ENCODE results near the gene P3R3URF.

Gene P3R3URF

GRCh38 chr1:46221749-46222148 is 45.5 kb upstream of the P3R3URF start:
- Histone ChIP-seq H4K20me1 (ENCODE audit: insufficient read depth, low read length, poor library complexity, severe bottlenecking) (no peaks in the 10 kb centered on the region), H3K9me2 (replicated peaks; ENCODE audit: low read depth, low read length) (no peaks in the 10 kb centered on the region), H3K4me1 (ENCODE audit: insufficient read depth, low read length, poor library complexity, severe bottlenecking) (no peaks in the 10 kb centered on the region), H3K4me3 (ENCODE audit: low read length, poor library complexity, severe bottlenecking) (no peak overlapping the region), H2AFZ (ENCODE audit: low read length) (no peak overlapping the region), H3K9ac (ENCODE audit: low read depth, low read length, poor library complexity, severe bottlenecking) (no peak overlapping the region), H3F3A (ENCODE audit: low read depth) (no peaks in the 10 kb centered on the region), H3K4me2 (ENCODE audit: low read depth, low read length, poor library complexity, severe bottlenecking) (no peak overlapping the region), H3K27me3 (ENCODE audit: insufficient read depth, low read length, poor library complexity, severe bottlenecking) (no peaks in the 10 kb centered on the region), H3K79me2 (ENCODE audit: insufficient read depth, low read length) (no peaks in the 10 kb centered on the region), H3K36me3 (ENCODE audit: insufficient read depth, low read length) (no peaks in the 10 kb centered on the region), H3K9me3 (ENCODE audit: insufficient read depth, low read depth, low read length) (no peaks in the 10 kb centered on the region)
- no peak for TF ChIP-seq EZH2phosphoT487 (IDR thresholded peaks at IDR 0.05; ENCODE audit: borderline replicate concordance)
- TF ChIP-seq CTCF (conservative IDR thresholded peaks at IDR 0.05; ENCODE audit: low read length) = no peak

GRCh38 chr1:46220808-46221207 is 44.5 kb upstream of the P3R3URF start:
- no peak for TF ChIP-seq EZH2phosphoT487 (IDR thresholded peaks at IDR 0.05; ENCODE audit: borderline replicate concordance)
- TF ChIP-seq CTCF (conservative IDR thresholded peaks at IDR 0.05; ENCODE audit: low read length) = no peak
- no peaks in the 10 kb centered on the region for H3K36me3 ChIP-seq (ENCODE audit: insufficient read depth, low read length)
- no peak overlapping the region for H3K4me3 ChIP-seq (ENCODE audit: low read length, poor library complexity, severe bottlenecking)
- no peaks in the 10 kb centered on the region for H3K79me2 ChIP-seq (ENCODE audit: insufficient read depth, low read length)
- H3K27me3 ChIP-seq (ENCODE audit: insufficient read depth, low read length, poor library complexity, severe bottlenecking) = no peaks in the 10 kb centered on the region
- H4K20me1 ChIP-seq (ENCODE audit: insufficient read depth, low read length, poor library complexity, severe bottlenecking) = no peaks in the 10 kb centered on the region
- no peaks in the 10 kb centered on the region for H3K9me3 ChIP-seq (ENCODE audit: insufficient read depth, low read depth, low read length)
- H2AFZ ChIP-seq (ENCODE audit: low read length) = peak overlapping the region; percentile 75; the same call in 1 of the 2 replicates
- H3K4me1 ChIP-seq (ENCODE audit: insufficient read depth, low read length, poor library complexity, severe bottlenecking) = no peaks in the 10 kb centered on the region
- H3K4me2 ChIP-seq (ENCODE audit: low read depth, low read length, poor library complexity, severe bottlenecking) = no peak overlapping the region
- H3F3A ChIP-seq (ENCODE audit: low read depth) = no peaks in the 10 kb centered on the region
- H3K9ac ChIP-seq (ENCODE audit: low read depth, low read length, poor library complexity, severe bottlenecking) = no peak overlapping the region
- no peaks in the 10 kb centered on the region for H3K9me2 ChIP-seq (replicated peaks; ENCODE audit: low read depth, low read length)

GRCh38 chr1:46219551-46220520 is 43.5 kb upstream of the P3R3URF start:
- Histone ChIP-seq H3K4me1 (ENCODE audit: insufficient read depth, low read length, poor library complexity, severe bottlenecking) (no peaks in the 10 kb centered on the region), H3K9me2 (replicated peaks; ENCODE audit: low read depth, low read length) (no peaks in the 10 kb centered on the region), H3F3A (ENCODE audit: low read depth) (no peaks in the 10 kb centered on the region), H3K4me3 (ENCODE audit: low read length, poor library complexity, severe bottlenecking) (no peak overlapping the region), H3K27me3 (ENCODE audit: insufficient read depth, low read length, poor library complexity, severe bottlenecking) (no peaks in the 10 kb centered on the region), H2AFZ (ENCODE audit: low read length) (no peak overlapping the region), H3K36me3 (ENCODE audit: insufficient read depth, low read length) (no peaks in the 10 kb centered on the region), H3K9ac (ENCODE audit: low read depth, low read length, poor library complexity, severe bottlenecking) (no peak overlapping the region), H3K9me3 (ENCODE audit: insufficient read depth, low read depth, low read length) (no peaks in the 10 kb centered on the region), H4K20me1 (ENCODE audit: insufficient read depth, low read length, poor library complexity, severe bottlenecking) (no peaks in the 10 kb centered on the region), H3K4me2 (ENCODE audit: low read depth, low read length, poor library complexity, severe bottlenecking) (no peak overlapping the region), H3K79me2 (ENCODE audit: insufficient read depth, low read length) (no peaks in the 10 kb centered on the region)
- TF ChIP-seq CTCF (conservative IDR thresholded peaks at IDR 0.05; ENCODE audit: low read length) (no peak), EZH2phosphoT487 (IDR thresholded peaks at IDR 0.05; ENCODE audit: borderline replicate concordance) (no peak)

Data from Loucy (cell line).